A673 (cell line): ENCODE data around the gene CFAP221. TPM values are rescaled to one million over a fixed set of nuclear protein-coding genes. Genes with fewer than 3 reads are reported as not detected.

Experiments used
- BruUV-seq: library from RNA; stranded (reverse); fragments of 400-500 nt; replicated peaks from 2 replicates; lab custom pipeline; 2021; lab: Mats Ljungman, UMichigan
- CTCF ChIA-PET: fragments of 300-600 bp; sonication (Branson Sonifier 250); formaldehyde crosslinking; loops from one replicate; lab custom pipeline; 2022; ENCODE audit warnings: antibody characterized with exemption; lab: Charles Lee
- POLR2A ChIA-PET: fragments of 300-600 bp; sonication (Branson Sonifier 250); formaldehyde crosslinking; loops from one replicate; lab custom pipeline; 2022; ENCODE audit warnings: antibody characterized with exemption; ENCODE audit not compliant: low non-redundant PET; lab: Charles Lee
- DNase-seq: peaks from one replicate; pipeline ENCODE4 v3.0.0-alpha.2; 2015; ENCODE audit warnings: low spot score
- H3K27ac ChIP-seq: fragments of 200-600 bp; sonication (generic); 2 replicates; pipeline ENCODE4 v1.5.1; 2016; ENCODE audit warnings: mixed run types, low read depth, mild to moderate bottlenecking, mixed read lengths, antibody characterized with exemption, low read length; ENCODE audit not compliant: poor library complexity, severe bottlenecking
- H3K27me3 ChIP-seq: fragments of 200-600 bp; sonication (generic); replicated peaks from 2 replicates; pipeline ENCODE4 v1.6.1; 2017; ENCODE audit warnings: mixed run types, low read depth, mild to moderate bottlenecking, mixed read lengths, antibody characterized with exemption, low read length; ENCODE audit not compliant: insufficient read depth, poor library complexity
- H3K36me3 ChIP-seq: fragments of 200-600 bp; sonication (generic); 2 replicates; pipeline ENCODE4 v1.6.1; 2016; ENCODE audit warnings: mixed run types, mild to moderate bottlenecking, mixed read lengths, antibody characterized with exemption, low read length; ENCODE audit not compliant: insufficient read depth, poor library complexity, severe bottlenecking
- H3K4me1 ChIP-seq: fragments of 200-600 bp; sonication (generic); 2 replicates; pipeline ENCODE4 v1.6.1; 2017; ENCODE audit warnings: mixed run types, mild to moderate bottlenecking, mixed read lengths, antibody characterized with exemption, low read length; ENCODE audit not compliant: insufficient read depth, poor library complexity, severe bottlenecking
- H3K4me3 ChIP-seq: fragments of 200-600 bp; sonication (generic); 2 replicates; pipeline ENCODE4 v1.5.1; 2016; ENCODE audit warnings: low read depth, mixed run types, mild to moderate bottlenecking, mixed read lengths, low read length; ENCODE audit not compliant: poor library complexity, severe bottlenecking
- H3K9me3 ChIP-seq: fragments of 200-600 bp; sonication (generic); 2 replicates; pipeline ENCODE4 v1.6.1; 2016; ENCODE audit warnings: mixed run types, low read depth, mild to moderate bottlenecking, mixed read lengths, antibody characterized with exemption, low read length; ENCODE audit not compliant: poor library complexity, severe bottlenecking
- EZH2 ChIP-seq: fragments of 200-600 bp; sonication (generic); IDR thresholded peaks from 2 replicates; pipeline ENCODE4 v1.6.1; 2017; ENCODE audit warnings: borderline replicate concordance, low read depth, mild to moderate bottlenecking, mixed read lengths, antibody characterized with exemption, low read length; ENCODE audit not compliant: poor library complexity, severe bottlenecking
- intact Hi-C: fragments of 100-400 bp; cut with micrococcal nuclease; formaldehyde crosslinking; loops from one replicate; pipeline ENCODE4 v1.10.0; 2022; ENCODE audit not compliant: unreplicated experiment
- total RNA-seq: library from RNA; stranded (reverse); gene quantifications from 2 replicates; pipeline ENCODE4 v1.2.3, GENCODE V29; 2021
- TF ChIP-seq, protein P1 (sequence below): fragments of 300-800, 200-600 bp; sonication (generic); conservative IDR thresholded peaks from 2 replicates; pipeline ENCODE4 v1.5.1; 2017; ENCODE audit warnings: low read depth, mild to moderate bottlenecking, antibody characterized with exemption, low read length, moderate library complexity, mixed read lengths

Gene CFAP221
- total RNA-seq, 1 experiment from 2014 or later: 1.5 TPM

DNA sequence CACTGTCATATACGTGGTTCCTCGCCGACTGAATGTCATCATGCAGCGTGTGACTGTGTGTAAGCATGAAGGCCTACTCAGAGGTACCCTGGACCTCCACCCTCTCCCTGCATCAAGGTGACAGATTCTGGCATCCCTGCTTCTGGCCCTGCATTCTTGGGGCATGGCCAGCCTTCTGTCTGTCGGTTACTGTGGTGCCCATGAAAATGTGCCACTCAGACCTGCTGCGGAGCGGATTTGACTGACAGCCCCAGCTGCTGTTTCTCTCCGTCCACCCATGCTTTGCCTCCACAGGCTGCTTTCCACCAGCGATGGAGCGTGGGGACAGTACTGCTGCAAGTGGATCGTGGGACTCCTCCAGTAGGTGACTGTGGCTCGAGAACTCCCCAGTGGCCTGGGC lies 144.4 kb downstream of the CFAP221 start:
- ChIA-PET CTCF (no interaction called here), POLR2A (no interaction called here)
- no TSS peak for BruUV-seq

DNA sequence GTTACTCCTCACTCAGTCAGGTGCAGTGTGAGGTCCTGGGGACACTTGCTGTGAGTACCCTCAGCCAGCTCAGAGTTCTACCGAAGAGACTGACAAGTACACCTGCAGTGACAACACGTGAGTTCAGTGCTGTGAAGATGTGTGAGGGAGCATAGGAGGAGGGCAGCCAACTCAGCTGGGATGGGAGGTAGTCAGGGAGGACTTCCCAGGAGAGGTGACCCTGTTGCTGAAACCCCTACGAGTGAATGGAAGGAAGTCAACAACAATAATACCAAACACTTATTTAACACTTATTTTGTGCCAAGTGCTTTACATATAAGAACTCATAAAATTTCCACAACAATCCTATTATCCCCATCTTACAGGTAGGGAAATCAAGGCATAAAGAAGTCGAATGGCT lies 145.0 kb downstream of the CFAP221 start:
- no peaks in the 10 kb centered on the region for H3K27me3 ChIP-seq
- H3K4me3 ChIP-seq: no peak overlapping the region
- H3K36me3 ChIP-seq: peaks cover 7% of the 10 kb centered on the region
- no peaks in the 10 kb centered on the region for H3K9me3 ChIP-seq
- H3K4me1 ChIP-seq: no peaks in the 10 kb centered on the region
- intact Hi-C loops: no loop called here
- no peak overlapping the region for H3K27ac ChIP-seq
- DNase-seq: no peak
- BruUV-seq: no TSS peak
- ChIA-PET CTCF (no interaction called here), POLR2A (no interaction called here)
- TF ChIP-seq EZH2: no peak
- TF ChIP-seq, protein P1, sequence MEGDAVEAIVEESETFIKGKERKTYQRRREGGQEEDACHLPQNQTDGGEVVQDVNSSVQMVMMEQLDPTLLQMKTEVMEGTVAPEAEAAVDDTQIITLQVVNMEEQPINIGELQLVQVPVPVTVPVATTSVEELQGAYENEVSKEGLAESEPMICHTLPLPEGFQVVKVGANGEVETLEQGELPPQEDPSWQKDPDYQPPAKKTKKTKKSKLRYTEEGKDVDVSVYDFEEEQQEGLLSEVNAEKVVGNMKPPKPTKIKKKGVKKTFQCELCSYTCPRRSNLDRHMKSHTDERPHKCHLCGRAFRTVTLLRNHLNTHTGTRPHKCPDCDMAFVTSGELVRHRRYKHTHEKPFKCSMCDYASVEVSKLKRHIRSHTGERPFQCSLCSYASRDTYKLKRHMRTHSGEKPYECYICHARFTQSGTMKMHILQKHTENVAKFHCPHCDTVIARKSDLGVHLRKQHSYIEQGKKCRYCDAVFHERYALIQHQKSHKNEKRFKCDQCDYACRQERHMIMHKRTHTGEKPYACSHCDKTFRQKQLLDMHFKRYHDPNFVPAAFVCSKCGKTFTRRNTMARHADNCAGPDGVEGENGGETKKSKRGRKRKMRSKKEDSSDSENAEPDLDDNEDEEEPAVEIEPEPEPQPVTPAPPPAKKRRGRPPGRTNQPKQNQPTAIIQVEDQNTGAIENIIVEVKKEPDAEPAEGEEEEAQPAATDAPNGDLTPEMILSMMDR: no peak

More for the DNA sequence above, 144.4 kb downstream of the CFAP221 start:
- Histone ChIP-seq H3K36me3 (peaks cover 7% of the 10 kb centered on the region), H3K27me3 (no peaks in the 10 kb centered on the region), H3K4me1 (no peaks in the 10 kb centered on the region), H3K27ac (no peak overlapping the region), H3K9me3 (no peaks in the 10 kb centered on the region), H3K4me3 (no peak overlapping the region)
- no peak for DNase-seq
- TF ChIP-seq, protein P1: no peak
- TF ChIP-seq EZH2: no peak
- intact Hi-C loops: no loop called here

DNA sequence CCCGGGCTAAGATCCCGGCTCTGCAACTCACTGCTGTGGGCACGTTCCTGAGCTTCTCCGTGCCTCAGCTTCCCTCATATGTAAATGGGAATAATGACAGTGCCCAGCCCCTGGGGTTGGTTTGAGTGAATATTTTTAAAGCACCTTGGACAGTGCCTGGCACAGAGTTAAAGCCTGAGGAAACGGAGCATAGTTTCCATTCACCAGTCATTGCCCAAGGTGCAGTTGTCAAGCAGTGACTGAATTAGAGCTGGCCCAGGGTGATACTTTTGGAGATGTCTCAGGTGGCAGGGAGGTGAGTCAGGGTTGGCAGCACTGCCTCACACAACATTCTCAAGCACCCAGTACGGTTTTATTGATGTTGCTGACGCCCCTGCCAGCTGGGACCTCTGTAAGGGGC lies 146.9 kb downstream of the CFAP221 start:
- no peak for DNase-seq
- POLR2A ChIA-PET: no interaction called here
- CTCF ChIA-PET: no interaction called here

More for the DNA sequence above, 146.9 kb downstream of the CFAP221 start:
- no peaks in the 10 kb centered on the region for H3K27me3 ChIP-seq
- H3K27ac ChIP-seq: no peak overlapping the region
- H3K36me3 ChIP-seq: peaks cover 7% of the 10 kb centered on the region
- intact Hi-C loops: no loop called here
- BruUV-seq: no TSS peak
- no peak overlapping the region for H3K4me3 ChIP-seq
- H3K4me1 ChIP-seq: no peaks in the 10 kb centered on the region
- no peaks in the 10 kb centered on the region for H3K9me3 ChIP-seq
- TF ChIP-seq, protein P1: no peak
- no peak for TF ChIP-seq EZH2
